ENCODE results near the gene METTL1. TPM values are rescaled to one million over a fixed set of nuclear protein-coding genes. Genes with fewer than 3 reads are reported as not detected.

METTL1 gene
- total RNA-seq, 2 experiments from 2014 or later, result 26.3 to 28.8 TPM

GRCh38 chr12:57759360-57759980 is 12.4 kb downstream of the METTL1 start:
- H3K36me3 Mint-ChIP-seq (ENCODE audit: low read depth), result peaks cover 15% of the 10 kb centered on the region
- H3K4me1 Mint-ChIP-seq (ENCODE audit: low read depth), result peaks cover 23% of the 10 kb centered on the region
- ChIA-PET CTCF (interaction anchor here (0.6 to 2.1 kb wide), 22 partner anchors 8 to 181 kb away, joined by 3 to 20 read pairs (median 4); partner anchors contain the start of genes CTDSP2, EEF1AKMT3, METTL1 and TSFM), POLR2A (interaction anchor here (0.8 to 1.5 kb wide), 4 partner anchors 9 to 20 kb away, joined by 3 to 5 read pairs (median 3); partner anchors contain the start of genes EEF1AKMT3, METTL1 and TSPAN31)
- H3K9me3 Mint-ChIP-seq (ENCODE audit: insufficient read depth), result no peaks in the 10 kb centered on the region
- H3K27ac Mint-ChIP-seq, result no peak overlapping the region
- ATAC-seq (no peak), DNase-seq (peak; percentile 67)
- no peak overlapping the region for H3K4me3 Mint-ChIP-seq
- H3K27me3 Mint-ChIP-seq (ENCODE audit: low read depth), result peaks cover 3% of the 10 kb centered on the region

GRCh38 chr12:57758552-57759359 is 13.1 kb downstream of the METTL1 start:
- Mint-ChIP-seq H3K36me3 (ENCODE audit: low read depth) (peaks cover 15% of the 10 kb centered on the region), H3K4me3 (no peak overlapping the region), H3K27ac (no peak overlapping the region), H3K9me3 (ENCODE audit: insufficient read depth) (no peaks in the 10 kb centered on the region), H3K4me1 (ENCODE audit: low read depth) (peaks cover 26% of the 10 kb centered on the region), H3K27me3 (ENCODE audit: low read depth) (no peaks in the 10 kb centered on the region)
- ChIA-PET POLR2A (interaction anchor here (0.8 to 1.5 kb wide), 3 partner anchors 10 to 21 kb away, joined by 3 to 5 read pairs (median 3); partner anchors contain the start of gene TSPAN31), CTCF (interaction anchor here (0.9 to 2.1 kb wide), 12 partner anchors 9 to 175 kb away, joined by 3 to 20 read pairs (median 4); partner anchors contain the start of genes CTDSP2, EEF1AKMT3, METTL1 and TSPAN31)
- DNase-seq, result no peak
- no peak for ATAC-seq

GRCh38 chr12:57757771-57758170 is 14.1 kb downstream of the METTL1 start:
- peaks cover 12% of the 10 kb centered on the region for H3K36me3 Mint-ChIP-seq (ENCODE audit: low read depth)
- DNase-seq (no peak), ATAC-seq (no peak)
- CTCF ChIA-PET, result interaction anchor here (1.1 to 3.0 kb wide), 6 partner anchors 9 to 167 kb away, joined by 3 to 72 read pairs (median 8); partner anchors contain the start of genes CYP27B1, EEF1AKMT3, METTL1 and PIP4K2C
- POLR2A ChIA-PET, result no interaction called here
- no peaks in the 10 kb centered on the region for H3K27me3 Mint-ChIP-seq (ENCODE audit: low read depth)
- peaks cover 35% of the 10 kb centered on the region for H3K4me1 Mint-ChIP-seq (ENCODE audit: low read depth)
- H3K4me3 Mint-ChIP-seq, result no peak overlapping the region
- no peaks in the 10 kb centered on the region for H3K9me3 Mint-ChIP-seq (ENCODE audit: insufficient read depth)
- H3K27ac Mint-ChIP-seq, result no peak overlapping the region

- ATAC-seq (peak; percentile 24), DNase-seq (peak; percentile 81)
- Mint-ChIP-seq H3K27me3 (ENCODE audit: low read depth) (no peaks in the 10 kb centered on the region), H3K4me1 (ENCODE audit: low read depth) (peaks cover 40% of the 10 kb centered on the region), H3K4me3 (peak overlapping the region; percentile 79), H3K27ac (peak overlapping the region; percentile 54), H3K9me3 (ENCODE audit: insufficient read depth) (no peaks in the 10 kb centered on the region), H3K36me3 (ENCODE audit: low read depth) (peaks cover 14% of the 10 kb centered on the region)
- ChIA-PET POLR2A (interaction anchor here (0.5 to 1.2 kb wide), 5 partner anchors 10 to 63 kb away, joined by 3 to 6 read pairs (median 4); partner anchors contain the start of genes CYP27B1, EEF1AKMT3 and METTL1), CTCF (interaction anchor here (0.8 to 3.0 kb wide), 34 partner anchors 9 to 298 kb away, joined by 3 to 72 read pairs (median 5); partner anchors contain the start of genes CYP27B1, EEF1AKMT3, METTL1 and PIP4K2C)
Measured at GRCh38 chr12:57756406-57757341, 15.2 kb downstream of the METTL1 start.

GRCh38 chr12:57755454-57756372 is 16.2 kb downstream of the METTL1 start:
- ATAC-seq (no peak), DNase-seq (peak; percentile 48)
- Mint-ChIP-seq H3K4me3 (peak overlapping the region; percentile 79), H3K27ac (peak overlapping the region; percentile 54), H3K27me3 (ENCODE audit: low read depth) (no peaks in the 10 kb centered on the region), H3K9me3 (ENCODE audit: insufficient read depth) (no peaks in the 10 kb centered on the region), H3K4me1 (ENCODE audit: low read depth) (peaks cover 48% of the 10 kb centered on the region), H3K36me3 (ENCODE audit: low read depth) (peaks cover 23% of the 10 kb centered on the region)
- CTCF ChIA-PET, result interaction anchor here (0.8 to 3.0 kb wide), 25 partner anchors 11 to 297 kb away, joined by 3 to 72 read pairs (median 7); partner anchors contain the start of genes CYP27B1, EEF1AKMT3, METTL1 and TSPAN31
- POLR2A ChIA-PET, result interaction anchor here (0.5 to 1.2 kb wide), 4 partner anchors 11 to 236 kb away, joined by 3 to 6 read pairs (median 4); partner anchors contain the start of genes CYP27B1, DDIT3, EEF1AKMT3 and METTL1

- Mint-ChIP-seq H3K36me3 (ENCODE audit: low read depth) (peaks cover 29% of the 10 kb centered on the region), H3K9me3 (ENCODE audit: insufficient read depth) (no peaks in the 10 kb centered on the region), H3K4me1 (ENCODE audit: low read depth) (peaks cover 54% of the 10 kb centered on the region), H3K27me3 (ENCODE audit: low read depth) (no peaks in the 10 kb centered on the region), H3K27ac (no peak overlapping the region), H3K4me3 (peak overlapping the region; percentile 24)
- DNase-seq, result no peak
- no peak for ATAC-seq
- POLR2A ChIA-PET, result no interaction called here
- CTCF ChIA-PET, result interaction anchor here (2.6 to 3.0 kb wide), 2 partner anchors 12 to 149 kb away, joined by 46 to 72 read pairs; partner anchors contain the start of gene CYP27B1
Measured at GRCh38 chr12:57755194-57755453, 16.8 kb downstream of the METTL1 start.

GRCh38 chr12:57754411-57755193 is 17.3 kb downstream of the METTL1 start, which contains the start of gene MARCHF9:
Gene MARCHF9, plus strand, starts transcription at chr12:57755103. Its CDS starts 426 bp downstream, at chr12:57755529.
- H3K27ac Mint-ChIP-seq, result peak within 1 kb of the TSS; percentile 81
- POLR2A ChIA-PET, result no interaction called here

GRCh38 chr12:57753756-57754337 is 18.1 kb downstream of the METTL1 start:
- peaks cover 54% of the 10 kb centered on the region for H3K4me1 Mint-ChIP-seq (ENCODE audit: low read depth)
- H3K9me3 Mint-ChIP-seq (ENCODE audit: insufficient read depth), result no peaks in the 10 kb centered on the region
- DNase-seq (no peak), ATAC-seq (no peak)
- no peaks in the 10 kb centered on the region for H3K27me3 Mint-ChIP-seq (ENCODE audit: low read depth)
- H3K36me3 Mint-ChIP-seq (ENCODE audit: low read depth), result peaks cover 34% of the 10 kb centered on the region
- peak overlapping the region; percentile 80 for H3K4me3 Mint-ChIP-seq
- ChIA-PET CTCF (interaction anchor here (0.9 to 1.4 kb wide), 5 partner anchors 9 to 29 kb away, joined by 3 to 5 read pairs (median 3); partner anchors contain the start of genes TSFM and TSPAN31), POLR2A (no interaction called here)
- peak overlapping the region; percentile 81 for H3K27ac Mint-ChIP-seq

More at GRCh38 chr12:57754411-57755193, 17.3 kb downstream of the METTL1 start, which contains the start of gene MARCHF9:
- CTCF ChIA-PET, result interaction anchor here (0.9 to 3.0 kb wide), 7 partner anchors 9 to 150 kb away, joined by 3 to 72 read pairs (median 4); partner anchors contain the start of genes CYP27B1, TSFM and TSPAN31
- no peaks in the 10 kb centered on the region for H3K9me3 Mint-ChIP-seq (ENCODE audit: insufficient read depth)
- no peaks in the 10 kb centered on the region for H3K27me3 Mint-ChIP-seq (ENCODE audit: low read depth)
- peaks cover 54% of the 10 kb centered on the region for H3K4me1 Mint-ChIP-seq (ENCODE audit: low read depth)
- H3K36me3 Mint-ChIP-seq (ENCODE audit: low read depth), result peaks cover 30% of the 10 kb centered on the region
- peak within 1 kb of the TSS; percentile 80 for H3K4me3 Mint-ChIP-seq
- ATAC-seq (peak; percentile 46), DNase-seq (peak; percentile 90)

GRCh38 chr12:57752668-57753000 is 19.3 kb downstream of the METTL1 start:
- ATAC-seq (no peak), DNase-seq (no peak)
- Mint-ChIP-seq H3K27me3 (ENCODE audit: low read depth) (no peaks in the 10 kb centered on the region), H3K36me3 (ENCODE audit: low read depth) (peaks cover 39% of the 10 kb centered on the region), H3K4me1 (ENCODE audit: low read depth) (peaks cover 54% of the 10 kb centered on the region), H3K27ac (peak overlapping the region; percentile 86), H3K4me3 (peak overlapping the region; percentile 94), H3K9me3 (ENCODE audit: insufficient read depth) (no peaks in the 10 kb centered on the region)
- CTCF ChIA-PET, result interaction anchor here (0.7 to 1.2 kb wide), 2 partner anchors 10 to 11 kb away, joined by 4 to 5 read pairs; no protein-coding TSS in a partner anchor
- POLR2A ChIA-PET, result interaction anchor here (1.0 kb wide), 2 partner anchors 11 to 12 kb away, joined by 3 to 4 read pairs; no protein-coding TSS in a partner anchor

All from activated CD8-positive, alpha-beta T cell treated with anti-CD3 and anti-CD28 coated beads, Interleukin-2, amount 10 ng/mL, durations not matched to agents 7 days and 5 days (primary cell).